CD8-positive, alpha-beta memory T cell (primary cell): ENCODE results near the gene TMEM63C. TPM values are rescaled to one million over a fixed set of nuclear protein-coding genes. Genes with fewer than 3 reads are reported as not detected.

Experiments used
- CTCF ChIA-PET: fragments of 350-600 bp; sonication (Branson Sonifier 250); formaldehyde crosslinking; loops from one replicate; lab custom pipeline; 2021; ENCODE audit warnings: antibody characterized with exemption; lab: Charles Lee
- POLR2A ChIA-PET: fragments of 350-600 bp; sonication (Branson Sonifier 250); formaldehyde crosslinking; loops from one replicate; lab custom pipeline; 2021; ENCODE audit warnings: antibody characterized with exemption; lab: Charles Lee
- DNase-seq, 5 donors: peaks; one replicate each; pipeline versions ENCODE4 v3.0.0 to v3.0.0-alpha.2; 2020 to 2022; ENCODE audit warnings: mixed read lengths in 1 of 5
- H3K27ac ChIP-seq: one replicate; pipeline ENCODE4 v1.7.0; 2013; ENCODE audit warnings: low read depth, mild to moderate bottlenecking, low read length, moderate library complexity
- H3K27me3 ChIP-seq: 2 replicates; pipeline ENCODE4 v1.7.0; 2013; ENCODE audit warnings: low read length, mild to moderate bottlenecking; ENCODE audit not compliant: insufficient read depth, poor library complexity, severe bottlenecking
- H3K36me3 ChIP-seq: 2 replicates; pipeline ENCODE4 v1.7.0; 2013; ENCODE audit warnings: mild to moderate bottlenecking, low read length, moderate library complexity; ENCODE audit not compliant: insufficient read depth
- H3K4me1 ChIP-seq: 2 replicates; pipeline ENCODE4 v1.7.0; 2013; ENCODE audit warnings: mild to moderate bottlenecking, low read length, moderate library complexity; ENCODE audit not compliant: insufficient read depth
- H3K4me3 ChIP-seq: 2 replicates; pipeline ENCODE4 v1.7.0; 2013; ENCODE audit warnings: mild to moderate bottlenecking, low read length
- H3K9me3 ChIP-seq: 2 replicates; pipeline ENCODE4 v1.7.0; 2013; ENCODE audit warnings: mild to moderate bottlenecking, low read length
- H3K27ac Mint-ChIP-seq, 8 donors: one replicate each; pipeline ENCODE4 v1.8.0; 2020 to 2021; ENCODE audit warnings: mixed read lengths in 8 of 8, mild to moderate bottlenecking in 6 of 8, inconsistent platforms in 3 of 8, moderate library complexity in 3 of 8
- H3K27me3 Mint-ChIP-seq, 2 donors: one replicate each; pipeline ENCODE4 v1.8.0; 2020 to 2021; ENCODE audit warnings: mixed read lengths in 2 of 2, mild to moderate bottlenecking in 1 of 2, moderate library complexity in 1 of 2
- H3K36me3 Mint-ChIP-seq, 3 donors: one replicate each; pipeline ENCODE4 v1.8.0; 2020 to 2021; ENCODE audit warnings: mixed read lengths in 3 of 3, inconsistent platforms in 1 of 3, mild to moderate bottlenecking in 1 of 3
- H3K4me1 Mint-ChIP-seq, 3 donors: one replicate each; pipeline ENCODE4 v1.8.0; 2020 to 2021; ENCODE audit warnings: mixed read lengths in 3 of 3, inconsistent platforms in 1 of 3, mild to moderate bottlenecking in 1 of 3
- H3K4me3 Mint-ChIP-seq, 7 donors: one replicate each; pipeline ENCODE4 v1.8.0; 2020 to 2021; ENCODE audit warnings: mixed read lengths in 7 of 7, mild to moderate bottlenecking in 6 of 7, moderate library complexity in 4 of 7, inconsistent platforms in 2 of 7
- H3K9me3 Mint-ChIP-seq, 5 donors: one replicate each; pipeline ENCODE4 v1.8.0; 2020 to 2022; ENCODE audit warnings: mixed read lengths in 5 of 5, mild to moderate bottlenecking in 3 of 5, moderate library complexity in 2 of 5, inconsistent platforms in 1 of 5
- polyA plus RNA-seq: library from polyadenylated mRNA; unstranded; fragments of 300-500 nt; fragmentation: Illumina TruSeq; gene quantifications from one replicate; pipeline ENCODE4 v1.2.3, GENCODE V29; 2021
- total RNA-seq, 2 experiments: library from RNA; stranded (reverse); gene quantifications; one replicate each; pipeline ENCODE4 v1.2.3, GENCODE V29; 2021

TMEM63C gene
- total and polyA plus RNA-seq, 3 experiments from 2014 or later = 0.28 to 0.68 (median 0.64) TPM

DNA sequence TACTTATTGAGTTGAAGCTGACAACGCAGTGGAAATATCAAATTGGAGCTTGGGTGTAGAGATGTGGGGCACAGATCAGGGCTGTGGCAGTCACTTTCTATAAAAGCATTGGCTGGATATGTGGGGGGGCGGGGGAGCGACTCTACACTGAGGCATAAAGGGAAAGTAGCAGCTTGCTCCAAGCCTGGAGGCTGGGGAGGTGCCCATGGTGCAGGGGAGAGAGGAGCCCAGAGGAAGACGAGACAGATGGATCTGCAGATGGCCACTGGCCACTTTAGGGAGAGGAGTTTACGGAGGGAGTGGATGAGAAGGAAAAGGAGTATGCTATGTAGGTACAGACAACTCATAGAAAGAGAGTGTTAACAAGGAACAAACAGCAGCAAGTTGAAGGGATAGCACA, 102.9 kb downstream of the TMEM63C start:
- Histone ChIP-seq H3K4me3 (no peak overlapping the region), H3K36me3 (no peaks in the 10 kb centered on the region), H3K9me3 (no peaks in the 10 kb centered on the region), H3K4me1 (no peaks in the 10 kb centered on the region), H3K27me3 (no peaks in the 10 kb centered on the region), H3K27ac (no peak overlapping the region)
- ChIA-PET CTCF (no interaction called here), POLR2A (no interaction called here)
- Mint-ChIP-seq H3K27ac (no peak overlapping the region), H3K4me3 (no peak overlapping the region), H3K4me1 (no peaks in the 10 kb centered on the region), H3K9me3 (no peaks in the 10 kb centered on the region), H3K27me3 (no peaks in the 10 kb centered on the region), H3K36me3 (peaks cover 18 to 53% (median 25%) of the 10 kb centered on the region in 3 donors)
- DNase-seq = no peak

DNA sequence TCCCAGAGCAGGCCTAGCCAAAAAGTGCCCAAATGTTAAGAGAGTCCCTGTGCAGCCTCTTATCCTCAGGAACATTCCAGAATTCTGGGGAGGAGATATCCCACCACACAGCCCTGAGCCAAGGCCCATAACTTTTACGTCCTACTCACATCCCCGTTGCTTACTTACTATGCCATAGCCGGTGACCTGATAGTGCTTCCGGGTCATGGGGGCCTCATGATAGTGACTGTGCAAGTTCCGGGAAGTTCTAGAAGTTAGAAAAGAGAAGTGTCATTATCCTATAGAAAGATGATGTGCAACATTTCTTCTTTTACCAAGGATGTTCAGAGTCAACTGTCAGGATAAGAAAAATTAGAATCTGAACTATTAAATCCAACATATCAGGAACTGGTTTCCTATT, 105.0 kb downstream of the TMEM63C start:
- Mint-ChIP-seq H3K27ac (peak overlapping the region in 1 of 8 donors; percentile 7), H3K4me3 (no peak overlapping the region), H3K4me1 (no peaks in the 10 kb centered on the region), H3K36me3 (peaks cover 18 to 47% (median 24%) of the 10 kb centered on the region in 3 donors), H3K27me3 (no peaks in the 10 kb centered on the region), H3K9me3 (no peaks in the 10 kb centered on the region)
- no peak for DNase-seq
- Histone ChIP-seq H3K27me3 (no peaks in the 10 kb centered on the region), H3K4me1 (no peaks in the 10 kb centered on the region), H3K27ac (no peak overlapping the region), H3K9me3 (no peaks in the 10 kb centered on the region), H3K4me3 (no peak overlapping the region), H3K36me3 (no peaks in the 10 kb centered on the region)
- CTCF ChIA-PET = no interaction called here
- POLR2A ChIA-PET = no interaction called here

GRCh38 chr14:77290705-77291104, 109.1 kb downstream of the TMEM63C start:
- Histone ChIP-seq H3K9me3 (no peaks in the 10 kb centered on the region), H3K4me1 (no peaks in the 10 kb centered on the region), H3K27ac (no peak overlapping the region), H3K36me3 (no peaks in the 10 kb centered on the region), H3K27me3 (no peaks in the 10 kb centered on the region), H3K4me3 (no peak overlapping the region)
- Mint-ChIP-seq H3K4me3 (no peak overlapping the region), H3K9me3 (no peaks in the 10 kb centered on the region), H3K36me3 (peaks cover 6 to 25% (median 20%) of the 10 kb centered on the region in 3 donors), H3K27ac (no peak overlapping the region), H3K27me3 (no peaks in the 10 kb centered on the region), H3K4me1 (no peaks in the 10 kb centered on the region)
- DNase-seq = no peak
- ChIA-PET POLR2A (no interaction called here), CTCF (interaction anchor here (1.5 kb wide), 1 partner anchor 9 kb away, joined by 5 read pairs; no protein-coding TSS in a partner anchor)

- POLR2A ChIA-PET = no interaction called here
- no peak for DNase-seq
- H3K4me3 Mint-ChIP-seq = no peak overlapping the region
- H3K27me3 Mint-ChIP-seq = peaks cover 0 to 2% of the 10 kb centered on the region in 2 donors
- H3K36me3 Mint-ChIP-seq = peaks cover 3 to 26% (median 26%) of the 10 kb centered on the region in 3 donors
- Histone ChIP-seq H3K27ac (no peak overlapping the region), H3K4me3 (no peak overlapping the region), H3K4me1 (no peaks in the 10 kb centered on the region), H3K9me3 (no peaks in the 10 kb centered on the region), H3K27me3 (no peaks in the 10 kb centered on the region), H3K36me3 (no peaks in the 10 kb centered on the region)
- H3K4me1 Mint-ChIP-seq = no peaks in the 10 kb centered on the region
- CTCF ChIA-PET = no interaction called here
- no peak overlapping the region for H3K27ac Mint-ChIP-seq
- no peaks in the 10 kb centered on the region for H3K9me3 Mint-ChIP-seq
Measured at GRCh38 chr14:77296155-77296554, 114.6 kb downstream of the TMEM63C start.

DNA sequence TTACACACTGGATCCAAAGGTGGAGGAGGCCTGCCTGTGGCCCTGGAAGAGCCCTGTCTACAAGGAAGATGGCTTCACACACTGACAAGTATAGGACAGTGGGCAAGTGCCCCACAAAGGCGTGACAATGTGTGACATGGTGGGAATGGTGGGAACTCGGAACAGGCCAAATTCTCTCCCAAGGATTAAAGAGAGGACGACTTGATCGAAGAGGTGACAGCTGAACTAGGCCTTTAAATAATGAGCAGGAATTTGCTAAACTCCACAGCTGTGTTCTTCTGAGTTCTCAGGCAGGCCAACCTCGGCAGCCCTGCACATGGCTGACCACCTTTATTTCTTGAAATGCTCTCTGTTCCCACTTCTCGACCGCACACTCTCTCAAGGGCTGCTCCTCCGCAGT, 115.3 kb downstream of the TMEM63C start:
- Mint-ChIP-seq H3K36me3 (peaks cover 3 to 26% (median 26%) of the 10 kb centered on the region in 3 donors), H3K9me3 (no peaks in the 10 kb centered on the region), H3K4me1 (no peaks in the 10 kb centered on the region), H3K27ac (no peak overlapping the region), H3K27me3 (peaks cover 0 to 2% of the 10 kb centered on the region in 2 donors), H3K4me3 (no peak overlapping the region)
- Histone ChIP-seq H3K9me3 (no peaks in the 10 kb centered on the region), H3K4me1 (no peaks in the 10 kb centered on the region), H3K27me3 (no peaks in the 10 kb centered on the region), H3K4me3 (no peak overlapping the region), H3K27ac (no peak overlapping the region), H3K36me3 (no peaks in the 10 kb centered on the region)
- DNase-seq = no peak
- ChIA-PET CTCF (no interaction called here), POLR2A (no interaction called here)

DNA sequence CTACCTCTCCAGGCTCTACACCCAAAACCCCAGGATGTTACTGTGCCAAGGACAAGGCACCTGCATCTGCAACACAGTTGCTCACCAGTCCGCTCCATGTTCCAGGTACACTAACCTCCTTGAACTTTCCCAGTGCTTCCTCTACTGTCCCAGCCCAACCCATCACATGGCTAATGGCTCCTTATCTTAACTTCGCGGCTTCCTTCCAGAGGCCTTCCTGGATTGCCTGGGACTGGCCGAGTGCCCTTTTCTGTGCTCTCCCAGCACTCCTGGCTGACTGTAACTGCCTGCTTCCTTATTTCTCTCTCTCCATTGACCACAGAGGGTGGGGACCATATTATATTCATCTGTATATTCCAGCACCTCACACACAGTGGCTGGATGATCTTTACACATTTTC, 118.2 kb downstream of the TMEM63C start:
- ChIA-PET CTCF (interaction anchor here (1.9 kb wide), 1 partner anchor 10 kb away, joined by 5 read pairs; no protein-coding TSS in a partner anchor), POLR2A (no interaction called here)
- Mint-ChIP-seq H3K4me1 (peaks cover 0 to 12% (median 5%) of the 10 kb centered on the region in 3 donors), H3K4me3 (peak overlapping the region in 1 of 7 donors; percentile 27), H3K36me3 (peaks cover 0 to 30% (median 26%) of the 10 kb centered on the region in 3 donors), H3K27me3 (peaks cover 0 to 2% of the 10 kb centered on the region in 2 donors), H3K27ac (no peak overlapping the region), H3K9me3 (no peaks in the 10 kb centered on the region)
- H3K4me3 ChIP-seq = no peak overlapping the region
- no peak overlapping the region for H3K27ac ChIP-seq
- no peaks in the 10 kb centered on the region for H3K36me3 ChIP-seq
- no peaks in the 10 kb centered on the region for H3K27me3 ChIP-seq
- no peak for DNase-seq
- no peaks in the 10 kb centered on the region for H3K9me3 ChIP-seq
- no peaks in the 10 kb centered on the region for H3K4me1 ChIP-seq

GRCh38 chr14:77301103-77301502, 119.5 kb downstream of the TMEM63C start:
- Histone ChIP-seq H3K27me3 (no peaks in the 10 kb centered on the region), H3K27ac (no peak overlapping the region), H3K4me1 (no peaks in the 10 kb centered on the region), H3K36me3 (no peaks in the 10 kb centered on the region), H3K9me3 (no peaks in the 10 kb centered on the region), H3K4me3 (no peak overlapping the region)
- DNase-seq = peak in 4 of 5 donors; percentile 6 to 63 (median 16)
- POLR2A ChIA-PET = no interaction called here
- Mint-ChIP-seq H3K4me3 (no peak overlapping the region), H3K36me3 (peaks cover 0 to 26% (median 20%) of the 10 kb centered on the region in 3 donors), H3K27ac (no peak overlapping the region), H3K27me3 (no peaks in the 10 kb centered on the region), H3K4me1 (peaks cover 0 to 12% (median 5%) of the 10 kb centered on the region in 3 donors), H3K9me3 (no peaks in the 10 kb centered on the region)
- CTCF ChIA-PET = interaction anchor here (5.6 kb wide), 1 partner anchor 13 kb away, joined by 50 read pairs; no protein-coding TSS in a partner anchor

DNA sequence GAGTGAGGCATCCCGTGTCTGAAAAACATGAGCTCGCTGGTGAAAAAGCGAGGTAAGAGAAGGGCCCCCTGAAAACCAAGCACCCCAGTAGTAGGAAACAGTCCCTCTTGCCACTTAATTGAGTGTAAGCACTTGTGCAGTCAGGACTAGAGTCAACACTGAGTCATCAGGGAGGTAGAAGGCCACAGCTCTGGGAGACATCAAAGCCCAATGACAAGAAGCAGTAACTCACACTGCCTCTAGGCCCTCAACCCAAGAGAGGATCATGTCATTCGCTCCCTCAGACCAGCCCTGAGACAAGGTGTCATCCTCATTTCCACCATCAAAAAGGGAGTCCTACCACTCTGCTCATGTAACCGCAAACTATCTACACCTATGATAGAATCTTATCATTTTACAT, 121.3 kb downstream of the TMEM63C start:
- H3K9me3 ChIP-seq = no peaks in the 10 kb centered on the region
- H3K9me3 Mint-ChIP-seq = no peaks in the 10 kb centered on the region
- CTCF ChIA-PET = interaction anchor here (5.6 kb wide), 1 partner anchor 11 kb away, joined by 50 read pairs; no protein-coding TSS in a partner anchor
- H3K27me3 Mint-ChIP-seq = peaks cover 0 to 1% of the 10 kb centered on the region in 2 donors
- no peak overlapping the region for H3K27ac ChIP-seq
- no peak overlapping the region for H3K4me3 ChIP-seq
- no peaks in the 10 kb centered on the region for H3K36me3 ChIP-seq
- no peak for DNase-seq
- POLR2A ChIA-PET = no interaction called here
- peak overlapping the region in 1 of 8 donors; percentile 51 for H3K27ac Mint-ChIP-seq
- H3K4me1 ChIP-seq = no peaks in the 10 kb centered on the region
- H3K27me3 ChIP-seq = no peaks in the 10 kb centered on the region
- peaks cover 0 to 12% (median 5%) of the 10 kb centered on the region in 3 donors for H3K4me1 Mint-ChIP-seq
- no peak overlapping the region for H3K4me3 Mint-ChIP-seq
- peaks cover 0 to 19% (median 14%) of the 10 kb centered on the region in 3 donors for H3K36me3 Mint-ChIP-seq
